ENCODE results near the gene SMURF2. TPM values are rescaled to one million over a fixed set of nuclear protein-coding genes. Genes with fewer than 3 reads are reported as not detected.

SMURF2 gene
- total and polyA plus RNA-seq, 9 of the 15 experiments (the other 6 are each of a cell fraction or from before 2014, with no cell fraction given), result 3.8 to 22.0 (median 14.8) TPM

DNA sequence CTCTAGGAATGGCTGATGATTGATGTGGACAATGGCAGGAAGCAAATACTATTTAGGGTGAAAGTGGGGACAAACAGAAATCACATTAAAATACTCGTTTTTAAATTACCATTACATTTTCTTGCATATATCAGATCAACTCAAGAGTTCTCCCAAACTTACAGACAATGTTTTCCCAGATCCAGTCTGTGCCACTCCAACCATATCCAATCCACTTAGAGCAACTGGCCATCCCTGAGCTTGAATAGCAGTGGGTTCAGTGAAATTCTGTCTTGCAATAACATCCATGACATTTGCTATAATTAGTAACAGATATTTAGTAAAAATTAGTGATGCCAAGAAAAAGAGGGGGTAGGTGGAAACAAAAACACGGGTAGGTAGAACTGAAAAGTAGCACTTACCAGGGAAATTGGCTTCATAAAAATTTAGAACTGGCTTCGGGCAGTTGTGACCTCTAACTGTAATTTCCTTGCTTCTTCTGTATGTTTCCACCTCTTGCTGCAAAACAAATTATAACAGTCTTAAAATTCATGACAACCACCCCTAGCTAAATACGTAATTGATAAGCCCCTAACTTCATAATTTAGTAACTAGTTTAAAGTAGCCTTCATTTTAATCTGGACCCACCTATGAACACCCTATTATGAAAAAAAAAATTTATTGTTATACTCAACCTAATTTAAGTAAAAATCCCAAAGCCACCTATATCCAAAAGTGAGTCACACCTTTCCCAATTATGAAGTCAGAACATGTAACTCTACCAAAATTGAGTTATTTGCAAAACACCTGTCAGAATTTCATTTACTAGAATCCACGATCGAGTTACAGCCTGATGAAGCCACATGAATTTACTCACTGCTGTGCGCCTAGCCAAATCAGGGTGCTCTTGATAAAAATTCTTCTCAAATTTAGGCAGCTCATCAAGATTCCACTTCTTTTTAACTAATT, 158.0 kb downstream of the SMURF2 start (continued):
- TF ChIP-seq, protein P1, sequence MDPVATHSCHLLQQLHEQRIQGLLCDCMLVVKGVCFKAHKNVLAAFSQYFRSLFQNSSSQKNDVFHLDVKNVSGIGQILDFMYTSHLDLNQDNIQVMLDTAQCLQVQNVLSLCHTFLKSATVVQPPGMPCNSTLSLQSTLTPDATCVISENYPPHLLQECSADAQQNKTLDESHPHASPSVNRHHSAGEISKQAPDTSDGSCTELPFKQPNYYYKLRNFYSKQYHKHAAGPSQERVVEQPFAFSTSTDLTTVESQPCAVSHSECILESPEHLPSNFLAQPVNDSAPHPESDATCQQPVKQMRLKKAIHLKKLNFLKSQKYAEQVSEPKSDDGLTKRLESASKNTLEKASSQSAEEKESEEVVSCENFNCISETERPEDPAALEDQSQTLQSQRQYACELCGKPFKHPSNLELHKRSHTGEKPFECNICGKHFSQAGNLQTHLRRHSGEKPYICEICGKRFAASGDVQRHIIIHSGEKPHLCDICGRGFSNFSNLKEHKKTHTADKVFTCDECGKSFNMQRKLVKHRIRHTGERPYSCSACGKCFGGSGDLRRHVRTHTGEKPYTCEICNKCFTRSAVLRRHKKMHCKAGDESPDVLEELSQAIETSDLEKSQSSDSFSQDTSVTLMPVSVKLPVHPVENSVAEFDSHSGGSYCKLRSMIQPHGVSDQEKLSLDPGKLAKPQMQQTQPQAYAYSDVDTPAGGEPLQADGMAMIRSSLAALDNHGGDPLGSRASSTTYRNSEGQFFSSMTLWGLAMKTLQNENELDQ (CRISPR knock-in tag; IDR thresholded peaks at IDR 0.05; ENCODE audit: borderline replicate concordance), result no peak
- peak; percentile 73 for TF ChIP-seq RBM22 (IDR thresholded peaks at IDR 0.05; ENCODE audit: low read depth, low read length, poor library complexity, severe bottlenecking)
- TF ChIP-seq TCFL5 (CRISPR knock-in tag; conservative IDR thresholded peaks at IDR 0.05), result no peak

DNA sequence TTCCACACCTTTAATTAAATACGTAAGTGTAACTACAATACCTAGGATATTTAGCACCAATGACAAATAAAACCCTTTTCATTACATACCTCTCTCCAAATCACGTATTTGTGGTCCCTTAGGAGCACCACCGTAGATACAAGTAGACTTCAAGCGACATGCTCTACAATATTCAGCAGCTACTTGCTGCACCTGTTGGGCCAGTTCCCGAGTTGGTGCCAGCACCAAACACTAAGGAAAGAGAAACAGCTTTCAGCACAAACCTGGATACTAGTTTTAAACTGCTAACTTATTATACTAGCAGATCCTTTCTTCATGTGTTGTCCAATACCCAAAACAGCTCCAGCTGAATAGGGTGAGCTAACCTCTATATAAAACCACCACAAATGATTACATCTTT, 158.8 kb downstream of the SMURF2 start:
- BruUV-seq (replicated peaks), result no TSS peak
- Histone ChIP-seq H4K20me1 (replicated peaks; ENCODE audit: control insufficient read depth, insufficient read depth, low read length) (peaks cover 30% of the 10 kb centered on the region), H3K27ac (ENCODE audit: extremely low read depth, low read depth, low read length) (no peak overlapping the region), H3K9me3 (replicated peaks; ENCODE audit: control insufficient read depth, insufficient read depth, low read depth, low read length) (no peaks in the 10 kb centered on the region), H3K79me2 (ENCODE audit: control insufficient read depth, insufficient read depth, low read length) (peaks cover 80% of the 10 kb centered on the region), H3K4me3 (no peak overlapping the region), H3K36me3 (ENCODE audit: control insufficient read depth, insufficient read depth, low read length) (peaks cover 77% of the 10 kb centered on the region), H3K9me1 (ENCODE audit: control insufficient read depth, insufficient read depth, low read length) (no peaks in the 10 kb centered on the region), H3K4me1 (replicated peaks in 1 of 2; ENCODE audit: control insufficient read depth in 2 of 2, insufficient read depth in 2 of 2, low read length in 2 of 2) (peaks cover 6 to 13% of the 10 kb centered on the region in 2 experiments; a peak in 3 of 5 replicates), H3K4me2 (ENCODE audit: insufficient read depth, low read length) (no peak overlapping the region), H3K27me3 (ENCODE audit: control insufficient read depth in 2 of 2, insufficient read depth in 2 of 2, low read length in 2 of 2) (no peaks in the 10 kb centered on the region), H2AFZ (ENCODE audit: low read depth, low read length) (no peak overlapping the region), H3K9ac (ENCODE audit: insufficient read depth in 1 of 2, low read depth in 2 of 2, low read length in 2 of 2) (no peak overlapping the region)
- no peak for ATAC-seq
- intact Hi-C loops (cut with micrococcal nuclease) (loop anchor here (10.0 kb wide), 1 partner anchor 231 kb away; no protein-coding TSS in a partner anchor), in situ Hi-C loops (cut with MboI) (no loop called here)
- TF ChIP-seq ZNF316 (IDR thresholded peaks at IDR 0.05) (no peak), HNRNPUL1 (IDR thresholded peaks at IDR 0.05; ENCODE audit: low read length) (0 out of 2 replicates have a peak, but pooled peaks have one; percentile 54), NCOR1 (IDR thresholded peaks at IDR 0.05) (no peak)
- POLR2A ChIA-PET, result interaction anchor here (1.0 to 5.2 kb wide), 9 partner anchors 7 to 206 kb away, joined by 3 to 114 read pairs (median 4); partner anchors contain the start of gene POLG2
- CTCF ChIA-PET (ENCODE audit: low intra/inter-chr PET ratio), result no interaction called here
- FAIRE-seq, result no peak
- DNase-seq (ENCODE audit: extremely low read depth in 1 of 4, low spot score in 3 of 4), result no peak
- 97% methylated on average over 5 of the region's 5 CpGs for WGBS (ENCODE audit: insufficient coverage, low coverage, missing lambda C conversion rate)

All from K562 (cell line).